Fibroblast of villous mesenchyme (primary cell): ENCODE data around the gene SYT17. TPM values are rescaled to one million over a fixed set of nuclear protein-coding genes. Genes with fewer than 3 reads are reported as not detected.

Experiments used
- DNase-seq: peaks from one replicate; pipeline ENCODE4 v3.0.0-alpha.2; 2010; ENCODE audit warnings: low read depth
- H3K4me3 ChIP-seq: 2 replicates; pipeline ENCODE4 v1.5.1; 2011; ENCODE audit warnings: low read depth, mild to moderate bottlenecking, low read length
- total RNA-seq: library from RNA; depleted of rRNA; stranded (reverse); fragments of >200 nt; gene quantifications from 2 replicates; pipeline ENCODE4 v1.2.3, GENCODE V29; 2012
- TF ChIP-seq, protein P1 (sequence below): IDR thresholded peaks from 2 replicates; pipeline ENCODE4 v1.5.1; 2012; ENCODE audit warnings: low read depth, mild to moderate bottlenecking, low read length; ENCODE audit not compliant: insufficient read depth

The SYT17 gene
- total RNA-seq, 1 donor = under 0.01 TPM

DNA sequence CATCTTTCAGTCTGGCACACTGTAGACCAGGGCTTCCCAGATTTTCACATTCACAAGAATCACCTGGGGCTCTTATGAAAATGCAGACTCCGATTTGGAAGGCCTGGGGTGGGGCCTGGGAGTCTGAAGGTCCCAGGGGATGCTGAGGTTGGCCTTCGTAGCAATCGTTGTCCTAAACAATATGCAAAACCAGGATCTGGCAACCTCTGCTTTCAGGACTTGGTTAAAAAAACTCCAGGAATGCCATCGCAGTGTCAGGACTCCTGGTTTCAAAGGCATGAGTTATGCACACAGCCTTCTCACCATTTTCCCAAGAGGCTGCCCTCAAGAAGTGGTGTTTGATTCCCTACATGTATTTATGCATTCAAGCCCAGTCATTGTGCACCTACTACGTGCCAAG is 124.1 kb downstream of the SYT17 start:
- DNase-seq = no peak
- TF ChIP-seq, protein P1, sequence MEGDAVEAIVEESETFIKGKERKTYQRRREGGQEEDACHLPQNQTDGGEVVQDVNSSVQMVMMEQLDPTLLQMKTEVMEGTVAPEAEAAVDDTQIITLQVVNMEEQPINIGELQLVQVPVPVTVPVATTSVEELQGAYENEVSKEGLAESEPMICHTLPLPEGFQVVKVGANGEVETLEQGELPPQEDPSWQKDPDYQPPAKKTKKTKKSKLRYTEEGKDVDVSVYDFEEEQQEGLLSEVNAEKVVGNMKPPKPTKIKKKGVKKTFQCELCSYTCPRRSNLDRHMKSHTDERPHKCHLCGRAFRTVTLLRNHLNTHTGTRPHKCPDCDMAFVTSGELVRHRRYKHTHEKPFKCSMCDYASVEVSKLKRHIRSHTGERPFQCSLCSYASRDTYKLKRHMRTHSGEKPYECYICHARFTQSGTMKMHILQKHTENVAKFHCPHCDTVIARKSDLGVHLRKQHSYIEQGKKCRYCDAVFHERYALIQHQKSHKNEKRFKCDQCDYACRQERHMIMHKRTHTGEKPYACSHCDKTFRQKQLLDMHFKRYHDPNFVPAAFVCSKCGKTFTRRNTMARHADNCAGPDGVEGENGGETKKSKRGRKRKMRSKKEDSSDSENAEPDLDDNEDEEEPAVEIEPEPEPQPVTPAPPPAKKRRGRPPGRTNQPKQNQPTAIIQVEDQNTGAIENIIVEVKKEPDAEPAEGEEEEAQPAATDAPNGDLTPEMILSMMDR = no peak
- H3K4me3 ChIP-seq = no peak overlapping the region

DNA sequence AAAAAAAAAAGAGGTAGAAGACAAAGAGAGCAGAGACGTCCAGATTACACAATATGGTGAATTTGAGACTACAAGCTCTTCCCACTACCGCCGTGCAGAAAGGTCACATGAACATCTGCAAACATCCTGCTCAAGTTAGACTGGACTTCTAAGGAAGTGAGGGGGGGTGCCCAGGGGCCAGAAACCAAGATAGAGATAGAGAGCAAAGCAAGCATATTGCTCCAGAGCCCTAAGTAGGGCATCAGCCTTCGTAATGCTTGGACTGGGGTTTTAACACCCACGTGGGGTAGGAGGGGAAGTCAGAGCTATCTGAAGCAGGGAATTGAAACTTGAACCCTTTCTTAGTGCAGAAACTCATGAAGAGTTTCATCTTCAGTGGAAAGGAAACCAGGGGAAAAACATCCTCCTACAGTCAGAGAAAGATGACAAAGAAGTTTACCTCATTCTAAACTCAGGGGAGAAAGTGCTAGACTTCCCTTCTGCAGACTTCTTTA is 126.2 kb downstream of the SYT17 start:
- H3K4me3 ChIP-seq = no peak overlapping the region
- peak; percentile 6 for DNase-seq
- TF ChIP-seq, protein P1 = no peak

GRCh38 chr16:19295393-19295792 is 127.4 kb downstream of the SYT17 start:
- H3K4me3 ChIP-seq = no peak overlapping the region
- TF ChIP-seq, protein P1 = no peak
- DNase-seq = no peak

- TF ChIP-seq, protein P1 = no peak
- no peak for DNase-seq
- H3K4me3 ChIP-seq = no peak overlapping the region
Observed at GRCh38 chr16:19297454-19297853, 129.4 kb downstream of the SYT17 start.

DNA sequence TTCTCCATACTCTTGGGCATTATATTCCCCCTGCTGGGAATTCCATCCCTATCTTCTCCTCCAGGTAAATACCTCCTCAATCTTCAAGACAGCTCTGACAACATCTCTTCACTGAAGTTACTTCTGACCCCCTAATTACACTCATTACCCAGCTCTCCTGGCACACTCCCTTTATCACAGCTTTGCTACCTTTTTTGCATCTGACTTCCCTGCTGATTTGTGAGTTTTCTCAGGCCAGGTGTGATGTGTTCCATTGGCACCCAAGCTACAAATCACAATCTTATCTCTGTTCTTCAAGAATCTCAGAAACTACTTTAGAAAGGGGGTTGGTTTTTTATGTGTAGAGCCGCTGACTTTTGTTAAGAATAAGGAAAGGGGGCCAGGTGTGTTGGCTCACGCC is 131.5 kb downstream of the SYT17 start:
- TF ChIP-seq, protein P1 = no peak
- no peak for DNase-seq

GRCh38 chr16:19301931-19302330 is 133.9 kb downstream of the SYT17 start:
- DNase-seq = no peak
- no peak overlapping the region for H3K4me3 ChIP-seq
- TF ChIP-seq, protein P1 = no peak

More for the DNA sequence above, 131.5 kb downstream of the SYT17 start:
- H3K4me3 ChIP-seq = no peak overlapping the region

DNA sequence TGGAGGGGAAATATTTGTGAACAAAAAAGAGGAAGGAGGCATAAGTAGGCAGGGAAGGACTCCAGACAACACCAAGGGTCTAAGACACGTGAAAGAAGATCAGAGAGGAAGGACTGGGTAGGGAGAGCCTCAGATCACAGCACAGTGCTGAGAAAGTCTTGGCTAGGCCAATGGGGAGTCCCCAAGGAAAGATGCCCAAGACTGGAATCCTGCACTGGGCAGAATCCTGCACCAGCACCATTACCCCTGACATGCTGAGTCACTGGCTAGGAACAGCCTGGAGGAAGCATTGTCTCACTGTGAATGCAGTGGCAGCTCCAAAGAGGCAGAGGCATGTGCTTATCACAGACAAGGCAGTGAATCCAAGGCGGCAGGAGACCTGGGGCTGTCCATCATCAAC is 136.7 kb downstream of the SYT17 start:
- TF ChIP-seq, protein P1 = no peak
- no peak for DNase-seq
- H3K4me3 ChIP-seq = no peak overlapping the region
